ENCODE data around the gene THOC6. TPM values are rescaled to one million over a fixed set of nuclear protein-coding genes. Genes with fewer than 3 reads are reported as not detected.

Gene THOC6
- total and polyA plus RNA-seq, 9 of the 15 experiments (the other 6 are each of a cell fraction or from before 2014, with no cell fraction given), result 2.5 to 65.4 (median 42.3) TPM

DNA sequence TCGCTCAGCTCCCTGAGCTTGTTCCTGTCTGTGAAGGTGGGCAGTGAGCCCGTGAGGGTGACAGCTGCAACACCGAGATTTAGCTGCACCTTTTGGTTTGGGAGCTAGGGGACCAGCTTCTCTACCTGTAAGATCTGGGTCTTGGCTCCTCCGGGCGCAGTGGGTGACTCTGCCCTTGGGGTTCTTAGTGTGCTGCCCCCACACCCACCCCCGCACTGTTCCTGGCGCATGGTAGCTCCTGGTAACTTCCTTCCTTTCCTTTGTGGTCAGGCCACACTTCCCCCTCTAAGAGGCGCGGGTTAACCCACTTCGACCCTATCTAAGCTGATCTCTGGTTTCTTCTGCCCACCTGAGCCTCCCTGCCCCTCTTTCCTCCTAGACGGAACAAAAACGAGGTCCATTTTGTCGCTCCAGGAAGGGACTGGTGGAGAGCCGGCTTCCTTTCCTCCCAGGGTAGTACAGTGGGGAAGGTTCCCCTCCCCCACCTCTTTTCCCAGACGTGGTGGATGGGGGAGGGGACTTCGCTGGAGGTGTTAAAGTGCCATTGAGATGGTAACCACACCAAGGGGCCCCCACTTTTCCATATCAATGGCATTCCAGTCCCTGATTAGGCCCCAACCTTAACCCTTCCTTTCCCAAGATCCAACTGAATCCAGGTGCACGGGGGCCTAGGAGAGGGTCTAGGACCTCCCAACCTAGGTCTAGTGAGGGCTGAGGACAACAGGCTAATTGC lies 15.7 kb upstream of the THOC6 start (continued):
- no peak for TF ChIP-seq GABPB2 (CRISPR knock-in tag; conservative IDR thresholded peaks at IDR 0.05)
- no peak for TF ChIP-seq ZZZ3 (IDR thresholded peaks at IDR 0.05)
- peak; percentile 80 for TF ChIP-seq SPI1 (IDR thresholded peaks at IDR 0.05; ENCODE audit: borderline replicate concordance, low read depth, low read length)
- TF ChIP-seq XRCC4 (IDR thresholded peaks at IDR 0.05; ENCODE audit: extremely low read depth, insufficient read depth, insufficient read length), result no peak
- 0 out of 2 replicates have a peak, but pooled peaks have one; percentile 5 for TF ChIP-seq TAL1 (IDR thresholded peaks at IDR 0.05)
- peak in 1 of 2 experiments; percentile 55; a peak in 1 of 4 replicates for TF ChIP-seq HDAC1 (IDR thresholded peaks at IDR 0.05)
- TF ChIP-seq TRIM24 (IDR thresholded peaks at IDR 0.05), result peak; percentile 54 to 89; a peak in 3 of 4 replicates
- TF ChIP-seq E2F8 (IDR thresholded peaks at IDR 0.05; ENCODE audit: low read depth, partially characterized antibody), result peak; percentile 38
- TF ChIP-seq TEAD4 (IDR thresholded peaks at IDR 0.05; ENCODE audit: low read length), result peak; percentile 27; the same call in 1 of the 2 replicates
- TF ChIP-seq TEAD4 (CRISPR knock-in tag; IDR thresholded peaks at IDR 0.05; ENCODE audit: borderline replicate concordance), result no peak
- TF ChIP-seq SMARCA4 (IDR thresholded peaks at IDR 0.05), result peak; percentile 75
- 0 out of 2 replicates have a peak, but pooled peaks have one; percentile 48 for TF ChIP-seq ELF4 (CRISPR knock-in tag; IDR thresholded peaks at IDR 0.05)
- TF ChIP-seq PHF21A (IDR thresholded peaks at IDR 0.05; ENCODE audit: borderline replicate concordance, low read depth), result no peak
- TF ChIP-seq SMARCE1 (IDR thresholded peaks at IDR 0.05), result peak; percentile 75; the same call in 1 of the 2 replicates
- TF ChIP-seq ZMIZ1 (IDR thresholded peaks at IDR 0.05; ENCODE audit: low read depth in 2 of 2, low read length in 2 of 2), result 0 out of 4 replicates have a peak, but pooled peaks of 1 of the 2 experiments have one; percentile 11
- TF ChIP-seq GATA2 (CRISPR knock-in tag; IDR thresholded peaks at IDR 0.05), result peak; percentile 32
- TF ChIP-seq, protein P1, sequence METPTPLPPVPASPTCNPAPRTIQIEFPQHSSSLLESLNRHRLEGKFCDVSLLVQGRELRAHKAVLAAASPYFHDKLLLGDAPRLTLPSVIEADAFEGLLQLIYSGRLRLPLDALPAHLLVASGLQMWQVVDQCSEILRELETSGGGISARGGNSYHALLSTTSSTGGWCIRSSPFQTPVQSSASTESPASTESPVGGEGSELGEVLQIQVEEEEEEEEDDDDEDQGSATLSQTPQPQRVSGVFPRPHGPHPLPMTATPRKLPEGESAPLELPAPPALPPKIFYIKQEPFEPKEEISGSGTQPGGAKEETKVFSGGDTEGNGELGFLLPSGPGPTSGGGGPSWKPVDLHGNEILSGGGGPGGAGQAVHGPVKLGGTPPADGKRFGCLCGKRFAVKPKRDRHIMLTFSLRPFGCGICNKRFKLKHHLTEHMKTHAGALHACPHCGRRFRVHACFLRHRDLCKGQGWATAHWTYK (CRISPR knock-in tag; IDR thresholded peaks at IDR 0.05), result peak; percentile 22; the same call in 1 of the 2 replicates
- no peak for TF ChIP-seq SRF (CRISPR knock-in tag; IDR thresholded peaks at IDR 0.05)
- 0 out of 2 replicates have a peak, but pooled peaks have one; percentile 13 for TF ChIP-seq ESRRB (CRISPR knock-in tag; IDR thresholded peaks at IDR 0.05; ENCODE audit: borderline replicate concordance)
- TF ChIP-seq ZNF140 (CRISPR knock-in tag; IDR thresholded peaks at IDR 0.05), result no peak

Data from K562 (cell line).